ENCODE data around the gene ADAMTS16.

DNA sequence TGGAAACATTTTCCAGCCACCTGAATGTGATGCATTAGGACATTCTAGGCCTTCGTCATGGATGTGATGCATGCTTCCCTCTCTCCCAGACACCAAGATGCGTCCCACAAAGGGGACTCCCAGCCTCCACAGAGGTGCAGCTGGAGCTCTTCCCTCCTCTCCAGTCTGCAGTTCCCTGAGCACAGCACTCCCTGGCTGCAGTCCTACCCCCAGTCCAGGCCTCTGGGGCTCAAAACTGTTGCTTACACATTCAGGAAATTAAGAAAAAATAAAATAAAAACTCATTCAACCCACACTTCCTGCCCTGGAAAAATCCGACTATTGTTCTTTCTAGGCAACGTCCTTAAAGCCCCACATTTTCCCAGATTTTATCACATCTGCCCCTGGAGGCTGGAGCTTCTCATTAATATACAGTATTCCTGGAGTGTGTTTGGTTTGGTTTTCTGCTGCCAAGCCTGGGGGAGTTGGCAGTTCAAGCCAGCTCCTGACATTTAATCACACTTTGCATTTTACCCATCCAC lies 204.0 kb downstream of the ADAMTS16 start:
- TF ChIP-seq, protein P1, sequence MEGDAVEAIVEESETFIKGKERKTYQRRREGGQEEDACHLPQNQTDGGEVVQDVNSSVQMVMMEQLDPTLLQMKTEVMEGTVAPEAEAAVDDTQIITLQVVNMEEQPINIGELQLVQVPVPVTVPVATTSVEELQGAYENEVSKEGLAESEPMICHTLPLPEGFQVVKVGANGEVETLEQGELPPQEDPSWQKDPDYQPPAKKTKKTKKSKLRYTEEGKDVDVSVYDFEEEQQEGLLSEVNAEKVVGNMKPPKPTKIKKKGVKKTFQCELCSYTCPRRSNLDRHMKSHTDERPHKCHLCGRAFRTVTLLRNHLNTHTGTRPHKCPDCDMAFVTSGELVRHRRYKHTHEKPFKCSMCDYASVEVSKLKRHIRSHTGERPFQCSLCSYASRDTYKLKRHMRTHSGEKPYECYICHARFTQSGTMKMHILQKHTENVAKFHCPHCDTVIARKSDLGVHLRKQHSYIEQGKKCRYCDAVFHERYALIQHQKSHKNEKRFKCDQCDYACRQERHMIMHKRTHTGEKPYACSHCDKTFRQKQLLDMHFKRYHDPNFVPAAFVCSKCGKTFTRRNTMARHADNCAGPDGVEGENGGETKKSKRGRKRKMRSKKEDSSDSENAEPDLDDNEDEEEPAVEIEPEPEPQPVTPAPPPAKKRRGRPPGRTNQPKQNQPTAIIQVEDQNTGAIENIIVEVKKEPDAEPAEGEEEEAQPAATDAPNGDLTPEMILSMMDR (IDR thresholded peaks at IDR 0.05): no peak
- no peak for TF ChIP-seq POLR2A (IDR thresholded peaks at IDR 0.05)

Data from ovary (tissue), 3 donors.